GM20431 (cell line): ENCODE data around the gene DNAH17.

Experiments
- in situ Hi-C: fragments of 300-500 bp; cut with MseI, MboI; formaldehyde crosslinking; loops from one replicate; pipeline ENCODE4 v1.15.0; 2020; ENCODE audit warnings: low sequenced_read_pairs; ENCODE audit not compliant: unreplicated experiment

The DNAH17 gene

GRCh38 chr17:78384479-78385175 is 192.6 kb downstream of the DNAH17 start:
- in situ Hi-C loops = no loop called here

GRCh38 chr17:78383725-78384471 is 193.3 kb downstream of the DNAH17 start:
- in situ Hi-C loops = no loop called here

GRCh38 chr17:78381601-78382232 is 195.5 kb downstream of the DNAH17 start:
- in situ Hi-C loops = no loop called here

GRCh38 chr17:78380370-78380769 is 196.8 kb downstream of the DNAH17 start:
- in situ Hi-C loops = no loop called here

GRCh38 chr17:78379131-78379491 is 198.1 kb downstream of the DNAH17 start:
- in situ Hi-C loops = no loop called here

- in situ Hi-C loops = no loop called here
These were observed 198.7 kb downstream of the DNAH17 start, which contains the start of gene PGS1 for GRCh38 chr17:78378225-78379130. PGS1 (plus strand) TSS chr17:78378649; CDS start chr17:78378666, 17 bp downstream.

- in situ Hi-C loops = no loop called here
These were observed 199.4 kb downstream of the DNAH17 start for GRCh38 chr17:78377858-78378224.

GRCh38 chr17:78376161-78376560 is 201.0 kb downstream of the DNAH17 start:
- in situ Hi-C loops = no loop called here

- in situ Hi-C loops = no loop called here
These were observed 201.6 kb downstream of the DNAH17 start for GRCh38 chr17:78375401-78376151.

GRCh38 chr17:78374631-78375274 is 202.4 kb downstream of the DNAH17 start:
- in situ Hi-C loops = no loop called here

- in situ Hi-C loops = no loop called here
These were observed 203.0 kb downstream of the DNAH17 start for GRCh38 chr17:78374189-78374588.
